K562 (cell line): ENCODE measurements around the gene MPV17L2. TPM values are rescaled to one million over a fixed set of nuclear protein-coding genes. Genes with fewer than 3 reads are reported as not detected.

ENCODE experiments used
- ARNT ChIP-seq, 2 experiments: fragments of 450-650 bp; IDR thresholded peaks; 2 replicates each; pipeline ENCODE4 v1.6.1; 2016; ENCODE audit warnings: mild to moderate bottlenecking in 1 of 2
- CREM ChIP-seq: IDR thresholded peaks from 2 replicates; pipeline ENCODE4 v1.6.1; 2014; ENCODE audit warnings: antibody characterized with exemption, low read depth
- DIDO1 ChIP-seq: fragments of 450-650 bp; IDR thresholded peaks from 2 replicates; pipeline ENCODE4 v1.6.1; 2016; ENCODE audit warnings: low read depth, missing biosample characterization, missing genetic modification characterization
- ESRRA ChIP-seq: fragments of 450-650 bp; IDR thresholded peaks from 2 replicates; pipeline ENCODE4 v1.6.1; 2014; ENCODE audit warnings: low read depth, mild to moderate bottlenecking, moderate library complexity, borderline replicate concordance
- FOXA1 ChIP-seq: fragments of 450-650 bp; IDR thresholded peaks from 2 replicates; pipeline ENCODE4 v1.6.1; 2016; ENCODE audit warnings: mild to moderate bottlenecking, borderline replicate concordance
- GABPA ChIP-seq: fragments of 200-800 bp; sonication (Bioruptor generic); conservative IDR thresholded peaks from 2 replicates; pipeline ENCODE4 v1.6.1; 2016; ENCODE audit warnings: low read depth, missing genetic modification characterization, missing compliant biosample characterization
- JUNB ChIP-seq: fragments of 450-650 bp; formaldehyde crosslinking; conservative IDR thresholded peaks from 2 replicates; pipeline ENCODE4 v1.4.0; 2020; ENCODE audit warnings: mild to moderate bottlenecking
- MAZ ChIP-seq, 2 experiments: fragments of 450-650 bp in 1 of 2; sonication (generic) in 1 of 2; formaldehyde crosslinking; IDR thresholded peaks in 1 of 2; conservative IDR thresholded peaks in 1 of 2; 2 replicates each; pipeline versions ENCODE4 v1.4.0 to v1.5.0; 2020; ENCODE audit warnings: mild to moderate bottlenecking in 1 of 2, missing genetic modification reagents in 1 of 2
- PURB ChIP-seq: sonication (generic); formaldehyde crosslinking; IDR thresholded peaks from 2 replicates; pipeline ENCODE4 v1.9.0; 2021; ENCODE audit warnings: low read depth, mild to moderate bottlenecking, missing genetic modification reagents
- SIN3B ChIP-seq: fragments of 450-650 bp; IDR thresholded peaks from 2 replicates; pipeline ENCODE4 v1.6.1; 2017; ENCODE audit warnings: low read depth, mild to moderate bottlenecking, moderate library complexity
- ZNF384 ChIP-seq: IDR thresholded peaks from 2 replicates; pipeline ENCODE4 v1.6.1; 2012; ENCODE audit warnings: low read depth, low read length, improper control_type of control experiment
- polyA plus RNA-seq, 8 experiments: library from polyadenylated mRNA; depleted of rRNA in 4 of 8; stranded (reverse) in 5 of 8; unstranded in 3 of 8; fragments of >200 nt; fragmentation: Nextera tagmentation in 2 of 8; fragmentation: Illumina TruSeq in 1 of 8; extraction: Ambion mirVana in 2 of 8; extraction: Trizol in 1 of 8; gene quantifications; 2 replicates each; pipeline versions ENCODE4 v1.2.1 to v1.2.3, GENCODE V29; 2011 to 2014; ENCODE audit warnings: inconsistent platforms in 1 of 8, missing spikeins in 1 of 8
- total RNA-seq, 7 experiments: library from RNA; depleted of rRNA in 6 of 7; stranded (reverse); fragments of >200 nt in 6 of 7; fragmentation: Illumina TruSeq in 2 of 7; extraction: Trizol in 2 of 7; gene quantifications; 2 replicates each; pipeline versions ENCODE4 v1.2.1 to v1.2.3, GENCODE V29; 2011 to 2021; ENCODE audit warnings: low replicate concordance in 1 of 7
- TF ChIP-seq, protein P1 (sequence below), 2 experiments: fragments of 450-650 bp in 1 of 2; sonication (generic) in 1 of 2; formaldehyde crosslinking in 1 of 2; IDR thresholded peaks; 2 replicates each; pipeline versions ENCODE4 v1.7.1 to v1.9.0; 2016 to 2022; ENCODE audit warnings: inconsistent platforms in 1 of 2, mild to moderate bottlenecking in 1 of 2, missing genetic modification reagents in 1 of 2
- TF ChIP-seq, protein P2 (sequence below): IDR thresholded peaks from 2 replicates; pipeline ENCODE4 v1.6.1; 2012; ENCODE audit warnings: low read depth, low read length, improper control_type of control experiment, borderline replicate concordance

Gene MPV17L2
- total and polyA plus RNA-seq, 9 of the 15 experiments (the other 6 are each of a cell fraction or from before 2014, with no cell fraction given): 10.6 to 60.2 (median 28.5) TPM

DNA sequence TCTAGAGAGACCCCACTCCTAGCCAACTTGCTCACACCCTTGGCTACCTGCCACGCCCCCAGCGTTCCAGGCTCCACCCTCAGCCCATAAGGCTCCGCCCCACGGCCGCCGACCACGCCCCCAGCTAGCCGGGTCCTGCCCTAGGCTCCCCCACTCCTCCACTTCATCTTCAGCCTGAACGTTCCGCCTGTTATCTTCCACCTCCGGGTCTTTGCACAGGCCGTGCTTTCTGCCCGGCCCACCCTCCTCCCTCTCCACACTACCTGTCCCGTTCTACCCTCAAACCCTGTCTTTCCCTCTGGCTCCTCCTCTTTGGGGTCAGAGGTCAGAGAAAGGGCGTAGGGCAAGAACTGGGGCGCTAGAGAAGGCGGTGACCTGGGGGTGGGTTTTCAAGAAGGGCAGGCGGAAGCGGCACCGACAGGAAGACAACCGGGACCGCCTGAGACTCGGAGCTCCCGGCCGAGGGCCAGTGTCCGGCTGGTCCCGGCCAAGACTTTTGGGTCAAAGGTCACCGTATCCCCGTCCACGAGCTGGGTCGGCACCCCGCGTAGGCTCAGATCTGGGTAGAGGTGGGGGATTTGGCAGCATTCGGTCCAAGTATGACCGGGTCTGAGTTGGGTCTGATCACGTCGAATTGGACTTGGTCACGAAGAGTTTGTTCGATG is 31.0 kb downstream of the MPV17L2 start (continued):
- TF ChIP-seq, protein P1, sequence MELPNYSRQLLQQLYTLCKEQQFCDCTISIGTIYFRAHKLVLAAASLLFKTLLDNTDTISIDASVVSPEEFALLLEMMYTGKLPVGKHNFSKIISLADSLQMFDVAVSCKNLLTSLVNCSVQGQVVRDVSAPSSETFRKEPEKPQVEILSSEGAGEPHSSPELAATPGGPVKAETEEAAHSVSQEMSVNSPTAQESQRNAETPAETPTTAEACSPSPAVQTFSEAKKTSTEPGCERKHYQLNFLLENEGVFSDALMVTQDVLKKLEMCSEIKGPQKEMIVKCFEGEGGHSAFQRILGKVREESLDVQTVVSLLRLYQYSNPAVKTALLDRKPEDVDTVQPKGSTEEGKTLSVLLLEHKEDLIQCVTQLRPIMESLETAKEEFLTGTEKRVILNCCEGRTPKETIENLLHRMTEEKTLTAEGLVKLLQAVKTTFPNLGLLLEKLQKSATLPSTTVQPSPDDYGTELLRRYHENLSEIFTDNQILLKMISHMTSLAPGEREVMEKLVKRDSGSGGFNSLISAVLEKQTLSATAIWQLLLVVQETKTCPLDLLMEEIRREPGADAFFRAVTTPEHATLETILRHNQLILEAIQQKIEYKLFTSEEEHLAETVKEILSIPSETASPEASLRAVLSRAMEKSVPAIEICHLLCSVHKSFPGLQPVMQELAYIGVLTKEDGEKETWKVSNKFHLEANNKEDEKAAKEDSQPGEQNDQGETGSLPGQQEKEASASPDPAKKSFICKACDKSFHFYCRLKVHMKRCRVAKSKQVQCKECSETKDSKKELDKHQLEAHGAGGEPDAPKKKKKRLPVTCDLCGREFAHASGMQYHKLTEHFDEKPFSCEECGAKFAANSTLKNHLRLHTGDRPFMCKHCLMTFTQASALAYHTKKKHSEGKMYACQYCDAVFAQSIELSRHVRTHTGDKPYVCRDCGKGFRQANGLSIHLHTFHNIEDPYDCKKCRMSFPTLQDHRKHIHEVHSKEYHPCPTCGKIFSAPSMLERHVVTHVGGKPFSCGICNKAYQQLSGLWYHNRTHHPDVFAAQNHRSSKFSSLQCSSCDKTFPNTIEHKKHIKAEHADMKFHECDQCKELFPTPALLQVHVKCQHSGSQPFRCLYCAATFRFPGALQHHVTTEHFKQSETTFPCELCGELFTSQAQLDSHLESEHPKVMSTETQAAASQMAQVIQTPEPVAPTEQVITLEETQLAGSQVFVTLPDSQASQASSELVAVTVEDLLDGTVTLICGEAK (IDR thresholded peaks at IDR 0.05): peak; percentile 94
- TF ChIP-seq, protein P1 (CRISPR knock-in tag; IDR thresholded peaks at IDR 0.05): no peak
- TF ChIP-seq JUNB (CRISPR knock-in tag) (no peak), ESRRA (peak; percentile 94), ARNT (IDR thresholded peaks at IDR 0.05) (peak; percentile 84 to 90; a peak in 3 of 4 replicates), CREM (peak; percentile 77), PURB (CRISPR knock-in tag) (no peak), MAZ (CRISPR knock-in tag; conservative IDR thresholded peaks at IDR 0.05 in 1 of 2, IDR thresholded peaks at IDR 0.05 in 1 of 2) (peak; percentile 70 to 95; a peak in 3 of 4 replicates), SIN3B (peak; percentile 31; the same call in 1 of the 2 replicates), ZNF384 (no peak), FOXA1 (no peak), GABPA (tag) (peak; percentile 86), DIDO1 (tag) (peak; percentile 83)
- TF ChIP-seq, protein P2, sequence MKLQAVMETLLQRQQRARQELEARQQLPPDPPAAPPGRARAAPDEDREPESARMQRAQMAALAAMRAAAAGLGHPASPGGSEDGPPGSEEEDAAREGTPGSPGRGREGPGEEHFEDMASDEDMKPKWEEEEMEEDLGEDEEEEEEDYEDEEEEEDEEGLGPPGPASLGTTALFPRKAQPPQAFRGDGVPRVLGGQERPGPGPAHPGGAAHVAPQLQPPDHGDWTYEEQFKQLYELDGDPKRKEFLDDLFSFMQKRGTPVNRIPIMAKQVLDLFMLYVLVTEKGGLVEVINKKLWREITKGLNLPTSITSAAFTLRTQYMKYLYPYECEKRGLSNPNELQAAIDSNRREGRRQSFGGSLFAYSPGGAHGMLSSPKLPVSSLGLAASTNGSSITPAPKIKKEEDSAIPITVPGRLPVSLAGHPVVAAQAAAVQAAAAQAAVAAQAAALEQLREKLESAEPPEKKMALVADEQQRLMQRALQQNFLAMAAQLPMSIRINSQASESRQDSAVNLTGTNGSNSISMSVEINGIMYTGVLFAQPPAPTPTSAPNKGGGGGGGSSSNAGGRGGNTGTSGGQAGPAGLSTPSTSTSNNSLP: no peak
